Hindlimb muscle (tissue), 1 donor: ENCODE data around the gene SNORC. TPM values are rescaled to one million over a fixed set of nuclear protein-coding genes. Genes with fewer than 3 reads are reported as not detected.

Experiments
- DNase-seq: peaks from one replicate; pipeline ENCODE4 v3.0.0-alpha.2; 2013
- polyA plus RNA-seq: library from polyadenylated mRNA; unstranded; fragments of 120-200 nt; gene quantifications from one replicate; pipeline ENCODE4 v1.2.1, GENCODE V29; 2013; ENCODE audit not compliant: insufficient read length

SNORC gene
- polyA plus RNA-seq, 1 donor, result 1.9 TPM

- DNase-seq, result no peak
These were observed 686 bp upstream of the SNORC start for GRCh38 chr2:232869138-232870017.

- no peak for DNase-seq
These were observed 805 bp downstream of the SNORC start for GRCh38 chr2:232870766-232871371.

GRCh38 chr2:232871418-232871834, 1.4 kb downstream of the SNORC start:
- DNase-seq, result no peak

- DNase-seq, result no peak
These were observed 2.0 kb downstream of the SNORC start for GRCh38 chr2:232871835-232872736.

- DNase-seq, result no peak
These were observed 2.8 kb downstream of the SNORC start for GRCh38 chr2:232872826-232873225.

- no peak for DNase-seq
These were observed 3.3 kb downstream of the SNORC start for GRCh38 chr2:232873292-232873908.

GRCh38 chr2:232873909-232874641, 4.0 kb downstream of the SNORC start:
- no peak for DNase-seq

GRCh38 chr2:232874677-232875223, 4.7 kb downstream of the SNORC start:
- DNase-seq, result no peak

- DNase-seq, result no peak
These were observed 5.4 kb downstream of the SNORC start for GRCh38 chr2:232875256-232876121.

- peak; percentile 38 for DNase-seq
These were observed 6.3 kb downstream of the SNORC start for GRCh38 chr2:232876161-232876977.

GRCh38 chr2:232876978-232877441, 6.9 kb downstream of the SNORC start:
- DNase-seq, result no peak

GRCh38 chr2:232877940-232878511, 8.0 kb downstream of the SNORC start:
- no peak for DNase-seq

- DNase-seq, result no peak
These were observed 9.0 kb downstream of the SNORC start for GRCh38 chr2:232878855-232879617.

GRCh38 chr2:232879618-232880494, 9.8 kb downstream of the SNORC start:
- DNase-seq, result no peak

GRCh38 chr2:232880764-232881351, 10.8 kb downstream of the SNORC start:
- no peak for DNase-seq

GRCh38 chr2:232882085-232882484, 12.0 kb downstream of the SNORC start:
- no peak for DNase-seq
